Right lobe of liver (tissue), 6 donors: Measurements from ENCODE around the gene PDYN. TPM values are rescaled to one million over a fixed set of nuclear protein-coding genes. Genes with fewer than 3 reads are reported as not detected.

Experiments
- ATAC-seq, 4 donors: fragments of 200-7000 bp; cut with Tn5 transposase; one replicate each; pipeline ENCODE4 v1.9.1; 2020; ENCODE audit warnings: mild to moderate bottlenecking in 4 of 4, moderate library complexity in 4 of 4
- DNase-seq, 3 donors: peaks; one replicate each; pipeline ENCODE4 v3.0.0-alpha.2; 2020
- H3K27ac ChIP-seq, 3 donors: fragments of 200-600 bp; one replicate each; pipeline ENCODE4 v1.8.0; 2022
- H3K27me3 ChIP-seq, 2 donors: fragments of 200-600 bp; one replicate each; pipeline ENCODE4 v1.8.0; 2022
- H3K36me3 ChIP-seq, 4 donors: fragments of 200-600 bp; sonication (generic) in 1 of 4; one replicate each; pipeline versions ENCODE4 v1.5.1 to v1.8.0; 2017 to 2022; ENCODE audit warnings: control low read depth in 1 of 4
- H3K4me1 ChIP-seq, 4 donors: fragments of 200-600 bp; sonication (generic) in 1 of 4; one replicate each; pipeline versions ENCODE4 v1.5.1 to v1.8.0; 2017 to 2022; ENCODE audit warnings: control low read depth in 1 of 4
- H3K4me3 ChIP-seq, 3 donors: fragments of 200-600 bp; one replicate each; pipeline ENCODE4 v1.8.0; 2022
- H3K9me3 ChIP-seq, 4 donors: fragments of 200-600 bp; sonication (generic) in 1 of 4; one replicate each; pipeline versions ENCODE4 v1.5.1 to v1.8.0; 2017 to 2022; ENCODE audit warnings: control low read depth in 1 of 4
- POLR2A ChIP-seq: fragments of 450-650 bp; IDR thresholded peaks from one replicate; pipeline ENCODE4 v1.6.1; 2017; ENCODE audit warnings: antibody characterized with exemption, mild to moderate bottlenecking
- WGBS: methylation state at CpG from one replicate; pipeline ENCODE4 v1.1.6; 2018; ENCODE audit warnings: low coverage, low lambda C conversion rate; ENCODE audit not compliant: insufficient coverage; ENCODE audit errors: missing lambda C conversion rate; 5-methylcytosine and 5-hydroxymethylcytosine counted together
- intact Hi-C, 2 donors: fragments of 100-400 bp; cut with DNase I; formaldehyde crosslinking; loops; one replicate each; pipeline versions ENCODE4 v1.11.2 to v1.14.1; 2022
- total RNA-seq, 6 experiments: library from RNA; depleted of rRNA in 2 of 6; stranded (reverse); fragments of >200 nt in 2 of 6; fragmentation: NEBNext Ultra II Directional in 3 of 6; extraction: Animal tissue kit (Norgen Biotek cat#: 25700) in 3 of 6; gene quantifications; one replicate each; pipeline versions ENCODE4 v1.1.0 to v1.2.4, GENCODE V29; 2016 to 2023
- TF ChIP-seq, protein P1 (sequence below), 4 donors: fragments of 200-600 bp in 3 of 4; fragments of 450-650 bp in 1 of 4; IDR thresholded peaks; one replicate each; pipeline versions ENCODE4 v1.5.1 to v1.8.0; 2016 to 2022; ENCODE audit warnings: antibody characterized with exemption in 4 of 4, mild to moderate bottlenecking in 2 of 4
- donor health status: DM: no; HTN: yes; CAD: no.
- donor health status: DM: no; HTN: no; CAD: no.
- donor health status: DM: no; HTN: no; CAD: no.
- donor health status: DM: no; HTN: yes; CAD: no.
- donor health status: DM: no; HTN: yes; CAD: no.

The PDYN gene
- total RNA-seq, 6 experiments from 2014 or later = not detected

DNA sequence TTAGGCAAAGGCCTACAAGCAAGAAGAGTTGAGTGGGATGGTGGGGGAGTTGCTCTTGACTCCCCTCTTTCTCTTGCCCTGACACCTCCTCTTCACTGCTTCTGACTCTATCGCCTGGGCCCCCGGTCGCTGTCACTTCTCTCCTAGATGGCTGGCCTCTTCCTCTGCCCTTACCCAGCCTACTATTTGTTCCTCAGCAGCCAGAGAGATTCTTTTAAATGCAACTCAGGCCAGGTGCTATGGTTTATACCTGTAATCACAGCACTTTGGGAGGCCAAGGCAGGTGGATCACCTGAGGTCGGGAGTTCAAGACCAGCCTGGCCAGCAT lies 4.3 kb upstream of the PDYN start:
- 30% methylated on average over 1 of the region's 4 CpGs for WGBS
- TF ChIP-seq POLR2A = no peak
- TF ChIP-seq, protein P1, sequence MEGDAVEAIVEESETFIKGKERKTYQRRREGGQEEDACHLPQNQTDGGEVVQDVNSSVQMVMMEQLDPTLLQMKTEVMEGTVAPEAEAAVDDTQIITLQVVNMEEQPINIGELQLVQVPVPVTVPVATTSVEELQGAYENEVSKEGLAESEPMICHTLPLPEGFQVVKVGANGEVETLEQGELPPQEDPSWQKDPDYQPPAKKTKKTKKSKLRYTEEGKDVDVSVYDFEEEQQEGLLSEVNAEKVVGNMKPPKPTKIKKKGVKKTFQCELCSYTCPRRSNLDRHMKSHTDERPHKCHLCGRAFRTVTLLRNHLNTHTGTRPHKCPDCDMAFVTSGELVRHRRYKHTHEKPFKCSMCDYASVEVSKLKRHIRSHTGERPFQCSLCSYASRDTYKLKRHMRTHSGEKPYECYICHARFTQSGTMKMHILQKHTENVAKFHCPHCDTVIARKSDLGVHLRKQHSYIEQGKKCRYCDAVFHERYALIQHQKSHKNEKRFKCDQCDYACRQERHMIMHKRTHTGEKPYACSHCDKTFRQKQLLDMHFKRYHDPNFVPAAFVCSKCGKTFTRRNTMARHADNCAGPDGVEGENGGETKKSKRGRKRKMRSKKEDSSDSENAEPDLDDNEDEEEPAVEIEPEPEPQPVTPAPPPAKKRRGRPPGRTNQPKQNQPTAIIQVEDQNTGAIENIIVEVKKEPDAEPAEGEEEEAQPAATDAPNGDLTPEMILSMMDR (IDR thresholded peaks at IDR 0.05) = no peak
- no peaks in the 10 kb centered on the region for H3K36me3 ChIP-seq
- H3K27me3 ChIP-seq = no peaks in the 10 kb centered on the region
- intact Hi-C loops = no loop called here
- no peak for ATAC-seq
- no peak overlapping the region for H3K4me3 ChIP-seq
- H3K9me3 ChIP-seq = no peaks in the 10 kb centered on the region
- H3K27ac ChIP-seq = no peak overlapping the region
- DNase-seq = no peak
- no peaks in the 10 kb centered on the region for H3K4me1 ChIP-seq

DNA sequence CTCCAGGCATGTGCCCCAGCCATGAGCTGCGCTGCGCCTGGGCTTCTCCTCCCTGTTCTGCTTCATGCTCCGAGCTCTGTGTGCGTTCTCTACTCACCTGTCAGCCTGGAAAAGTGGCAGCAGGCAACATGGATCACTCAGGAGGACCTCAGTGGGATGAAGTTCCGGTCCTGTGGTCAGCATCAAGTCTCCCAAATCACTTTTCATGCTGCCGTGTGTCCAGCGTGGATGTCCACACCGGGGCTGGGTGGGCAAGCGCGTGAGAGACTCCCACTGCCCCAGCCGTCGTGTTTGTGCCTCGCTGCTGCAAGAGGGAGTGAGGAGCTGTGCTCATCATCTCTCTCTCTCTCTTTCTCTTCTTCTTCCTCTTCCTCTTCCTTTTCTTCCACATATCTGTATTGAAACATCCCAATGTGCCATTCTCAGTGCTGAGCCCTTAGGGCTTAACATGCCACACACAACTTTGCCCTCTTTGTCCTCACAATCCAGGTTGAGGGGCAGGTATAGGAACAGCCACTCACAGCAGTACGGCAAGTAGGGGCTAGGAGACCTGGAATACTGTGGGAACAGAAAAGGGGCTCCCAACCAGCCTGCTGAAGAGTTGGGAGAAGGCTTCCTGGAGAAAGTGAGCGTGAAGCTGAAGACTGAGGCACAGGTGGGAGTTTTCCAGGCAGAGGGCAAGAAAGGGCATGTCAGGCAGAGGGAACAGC lies 3.8 kb upstream of the PDYN start:
- no peak for ATAC-seq
- 51% methylated on average over 9 of the region's 15 CpGs for WGBS
- H3K4me3 ChIP-seq = no peak overlapping the region
- no peaks in the 10 kb centered on the region for H3K4me1 ChIP-seq
- no peak overlapping the region for H3K27ac ChIP-seq
- TF ChIP-seq, protein P1 (IDR thresholded peaks at IDR 0.05) = no peak
- no peak for TF ChIP-seq POLR2A
- intact Hi-C loops = no loop called here
- no peaks in the 10 kb centered on the region for H3K27me3 ChIP-seq
- no peaks in the 10 kb centered on the region for H3K36me3 ChIP-seq
- no peaks in the 10 kb centered on the region for H3K9me3 ChIP-seq
- no peak for DNase-seq

DNA sequence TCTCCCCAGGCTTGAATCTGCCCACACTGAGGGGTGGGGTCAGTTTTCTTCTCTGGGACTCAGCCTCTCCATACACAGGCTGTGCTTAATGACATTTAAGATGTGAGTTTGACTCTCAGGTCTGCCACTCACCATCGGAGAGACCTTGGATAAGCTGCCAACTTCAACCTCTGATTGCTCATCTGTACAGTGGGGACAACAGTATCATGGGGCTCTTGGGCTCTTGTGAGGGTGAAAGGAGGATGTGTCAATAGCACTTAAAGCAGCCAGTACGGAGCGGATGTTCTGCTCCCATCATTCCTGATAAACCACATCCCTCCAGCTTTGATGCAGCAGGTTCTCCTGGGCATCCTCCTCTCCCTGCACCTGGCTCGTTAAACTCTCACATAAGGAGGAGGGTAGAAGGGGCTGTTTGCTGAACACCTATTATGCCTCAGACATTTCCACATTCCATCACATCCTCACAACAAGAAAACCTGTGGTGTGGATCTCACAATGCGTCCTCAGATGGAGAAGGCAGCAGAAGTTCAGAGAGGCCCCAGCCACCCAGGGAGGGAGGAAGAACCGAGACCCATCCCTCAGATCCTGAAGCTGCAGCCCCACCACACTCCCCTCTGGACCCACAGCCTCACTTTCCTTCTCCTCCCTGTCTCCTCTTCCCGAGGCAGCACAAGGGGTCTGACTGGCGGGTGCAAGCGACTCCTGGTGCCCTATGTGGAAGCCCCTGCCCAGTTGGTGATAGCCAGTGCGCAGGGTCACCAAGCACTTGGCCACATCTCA lies 1.9 kb upstream of the PDYN start:
- Histone ChIP-seq H3K4me1 (no peaks in the 10 kb centered on the region), H3K9me3 (no peaks in the 10 kb centered on the region), H3K27ac (no peak overlapping the region), H3K36me3 (no peaks in the 10 kb centered on the region), H3K27me3 (no peaks in the 10 kb centered on the region), H3K4me3 (no peak overlapping the region)
- intact Hi-C loops = no loop called here
- ATAC-seq (no peak), DNase-seq (no peak)
- no peak for TF ChIP-seq POLR2A
- TF ChIP-seq, protein P1 (IDR thresholded peaks at IDR 0.05) = no peak
- 61% methylated on average over 3 of the region's 10 CpGs for WGBS

DNA sequence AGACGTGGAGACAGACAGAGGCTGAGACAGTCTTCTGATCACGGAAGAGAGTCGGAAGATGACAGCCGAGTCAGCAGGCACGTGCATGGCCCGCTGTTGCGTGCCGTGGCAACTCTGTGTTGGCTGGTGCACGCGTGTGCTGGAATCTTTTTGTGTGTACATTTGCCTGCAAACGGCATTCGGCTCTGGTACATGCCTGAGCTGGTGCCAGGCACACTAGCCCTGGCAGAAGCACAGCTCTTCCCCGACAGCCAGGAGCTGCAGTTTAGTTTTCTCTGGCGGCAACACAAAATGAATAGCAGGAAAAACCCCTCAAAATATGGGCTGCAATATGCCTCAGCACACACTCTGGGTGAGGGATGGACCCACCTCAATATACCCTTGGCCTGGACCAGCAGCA lies 769 bp upstream of the PDYN start:
- Histone ChIP-seq H3K27me3 (no peaks in the 10 kb centered on the region), H3K36me3 (no peaks in the 10 kb centered on the region), H3K4me1 (no peaks in the 10 kb centered on the region), H3K9me3 (no peaks in the 10 kb centered on the region), H3K27ac (no peak overlapping the region), H3K4me3 (no peak overlapping the region)
- DNase-seq = no peak
- WGBS = 59% methylated on average over 7 of the region's 14 CpGs
- intact Hi-C loops = no loop called here
- TF ChIP-seq, protein P1 (IDR thresholded peaks at IDR 0.05) = no peak
- no peak for TF ChIP-seq POLR2A
- no peak for ATAC-seq
